ENCODE results near the gene MDFIC. TPM values are rescaled to one million over a fixed set of nuclear protein-coding genes. Genes with fewer than 3 reads are reported as not detected.

Gene MDFIC
- total RNA-seq, 2 donors from 2014 or later = 8.5 to 9.1 TPM

DNA sequence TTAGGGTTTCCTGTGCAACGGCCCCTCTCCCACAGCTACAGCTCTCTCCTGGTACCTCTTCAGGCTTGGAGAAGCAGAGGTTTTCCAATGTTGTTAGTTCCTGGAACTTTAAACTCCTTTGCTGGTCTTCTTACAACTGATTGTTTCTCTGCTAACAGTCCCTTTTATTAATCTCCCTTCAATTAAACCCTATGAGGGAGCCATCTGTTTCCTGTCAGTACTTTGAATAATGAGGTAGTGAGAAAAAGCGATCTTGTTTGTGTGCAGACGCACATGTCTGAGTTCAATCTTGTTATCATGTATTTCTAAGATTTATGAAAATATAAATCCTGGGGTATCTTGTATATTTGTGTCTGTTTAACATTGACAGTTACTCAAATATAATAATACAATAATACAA is 102.4 kb downstream of the MDFIC start:
- H3K9ac ChIP-seq (ENCODE audit: low read depth in 2 of 2, low read length in 2 of 2) = no peak overlapping the region
- H3K27me3 ChIP-seq = no peaks in the 10 kb centered on the region
- H3K9me3 ChIP-seq = no peaks in the 10 kb centered on the region
- H3K4me3 ChIP-seq = no peak overlapping the region
- H3K4me1 ChIP-seq = no peaks in the 10 kb centered on the region
- intact Hi-C loops (cut with DNase I) = no loop called here
- no peak for DNase-seq
- H3K36me3 ChIP-seq = no peaks in the 10 kb centered on the region
- TF ChIP-seq, protein P1, sequence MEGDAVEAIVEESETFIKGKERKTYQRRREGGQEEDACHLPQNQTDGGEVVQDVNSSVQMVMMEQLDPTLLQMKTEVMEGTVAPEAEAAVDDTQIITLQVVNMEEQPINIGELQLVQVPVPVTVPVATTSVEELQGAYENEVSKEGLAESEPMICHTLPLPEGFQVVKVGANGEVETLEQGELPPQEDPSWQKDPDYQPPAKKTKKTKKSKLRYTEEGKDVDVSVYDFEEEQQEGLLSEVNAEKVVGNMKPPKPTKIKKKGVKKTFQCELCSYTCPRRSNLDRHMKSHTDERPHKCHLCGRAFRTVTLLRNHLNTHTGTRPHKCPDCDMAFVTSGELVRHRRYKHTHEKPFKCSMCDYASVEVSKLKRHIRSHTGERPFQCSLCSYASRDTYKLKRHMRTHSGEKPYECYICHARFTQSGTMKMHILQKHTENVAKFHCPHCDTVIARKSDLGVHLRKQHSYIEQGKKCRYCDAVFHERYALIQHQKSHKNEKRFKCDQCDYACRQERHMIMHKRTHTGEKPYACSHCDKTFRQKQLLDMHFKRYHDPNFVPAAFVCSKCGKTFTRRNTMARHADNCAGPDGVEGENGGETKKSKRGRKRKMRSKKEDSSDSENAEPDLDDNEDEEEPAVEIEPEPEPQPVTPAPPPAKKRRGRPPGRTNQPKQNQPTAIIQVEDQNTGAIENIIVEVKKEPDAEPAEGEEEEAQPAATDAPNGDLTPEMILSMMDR (IDR thresholded peaks at IDR 0.05) = no peak
- H3K27ac ChIP-seq = no peak overlapping the region

DNA sequence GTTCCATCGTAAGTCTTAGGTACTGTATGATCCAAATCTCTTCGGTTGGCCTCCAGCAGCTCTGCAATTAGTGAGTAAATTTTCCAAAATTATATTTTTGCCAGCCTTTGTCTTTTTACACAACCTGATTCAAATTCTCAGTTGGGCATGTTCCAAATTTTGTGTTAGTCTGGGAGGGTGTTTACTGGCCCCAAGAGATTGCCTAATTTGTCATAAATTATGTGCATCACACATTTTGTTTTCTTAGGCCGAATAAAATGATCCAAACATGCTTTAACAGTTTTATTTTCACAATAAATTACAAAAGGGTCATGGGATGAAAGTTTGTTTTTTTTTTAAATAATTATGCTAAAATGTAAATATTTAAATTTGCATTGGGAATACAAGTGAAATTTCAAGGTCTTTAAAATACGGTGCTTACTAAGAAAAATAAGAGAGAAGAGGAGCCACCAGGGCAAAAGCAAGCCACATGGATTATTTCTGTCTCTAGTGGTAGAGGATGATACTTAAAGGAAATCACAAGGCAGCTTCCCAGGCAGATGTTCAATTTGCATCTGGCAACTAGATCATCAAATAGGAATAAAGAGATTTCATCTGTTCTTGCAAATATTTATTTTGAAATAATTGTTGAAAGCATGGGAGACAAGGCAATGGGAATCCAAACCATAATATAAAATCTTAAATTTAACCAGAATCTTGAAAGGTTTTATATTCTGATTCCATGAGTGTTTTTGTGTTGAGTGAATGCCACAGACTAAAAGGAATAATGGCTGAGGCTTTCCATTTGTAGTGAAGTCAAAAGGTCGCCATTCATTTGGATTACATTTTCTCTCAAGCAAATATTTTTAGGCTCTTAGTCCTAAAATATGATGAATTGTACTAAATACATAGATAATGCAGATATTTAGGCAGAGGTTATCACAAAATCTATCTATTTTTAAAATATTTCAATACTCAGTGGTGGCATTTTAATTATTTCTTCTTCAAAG is 111.1 kb downstream of the MDFIC start:
- intact Hi-C loops (cut with DNase I) = no loop called here
- Histone ChIP-seq H3K36me3 (no peaks in the 10 kb centered on the region), H3K4me1 (no peaks in the 10 kb centered on the region), H3K9ac (ENCODE audit: low read depth in 2 of 2, low read length in 2 of 2) (no peak overlapping the region), H3K27ac (no peak overlapping the region), H3K4me3 (no peak overlapping the region), H3K9me3 (no peaks in the 10 kb centered on the region), H3K27me3 (no peaks in the 10 kb centered on the region)
- DNase-seq = no peak
- TF ChIP-seq, protein P1 (IDR thresholded peaks at IDR 0.05) = no peak

DNA sequence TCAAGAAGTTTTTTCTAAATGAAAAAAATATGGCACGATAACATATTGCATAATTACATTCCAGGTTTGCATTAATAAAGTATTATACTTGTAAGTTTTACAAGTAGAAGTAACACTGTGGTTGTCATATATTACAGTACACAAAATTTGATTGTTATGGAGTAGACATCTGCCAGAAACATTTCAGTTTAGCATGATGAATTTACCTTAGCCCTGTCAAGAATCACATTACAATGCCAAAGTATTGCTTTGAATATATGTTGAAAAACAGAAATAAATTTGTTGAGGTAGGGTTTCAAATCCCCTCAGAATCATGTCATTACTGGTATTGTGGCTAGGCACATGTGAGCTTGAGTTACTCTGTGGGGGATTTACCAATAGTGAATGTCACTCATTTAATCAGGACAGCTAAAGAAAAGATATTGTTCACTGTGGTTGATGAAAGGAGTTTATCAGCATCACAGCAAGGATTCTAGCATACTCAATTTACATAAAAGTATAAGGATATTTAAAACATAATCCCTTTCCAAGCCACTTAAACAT is 112.1 kb downstream of the MDFIC start:
- TF ChIP-seq, protein P1 (IDR thresholded peaks at IDR 0.05) = no peak
- H3K4me3 ChIP-seq = no peak overlapping the region
- no peaks in the 10 kb centered on the region for H3K27me3 ChIP-seq
- no peaks in the 10 kb centered on the region for H3K4me1 ChIP-seq
- H3K9ac ChIP-seq (ENCODE audit: low read depth in 2 of 2, low read length in 2 of 2) = no peak overlapping the region
- H3K9me3 ChIP-seq = no peaks in the 10 kb centered on the region
- no peak for DNase-seq
- no peak overlapping the region for H3K27ac ChIP-seq
- intact Hi-C loops (cut with DNase I) = no loop called here
- H3K36me3 ChIP-seq = no peaks in the 10 kb centered on the region

DNA sequence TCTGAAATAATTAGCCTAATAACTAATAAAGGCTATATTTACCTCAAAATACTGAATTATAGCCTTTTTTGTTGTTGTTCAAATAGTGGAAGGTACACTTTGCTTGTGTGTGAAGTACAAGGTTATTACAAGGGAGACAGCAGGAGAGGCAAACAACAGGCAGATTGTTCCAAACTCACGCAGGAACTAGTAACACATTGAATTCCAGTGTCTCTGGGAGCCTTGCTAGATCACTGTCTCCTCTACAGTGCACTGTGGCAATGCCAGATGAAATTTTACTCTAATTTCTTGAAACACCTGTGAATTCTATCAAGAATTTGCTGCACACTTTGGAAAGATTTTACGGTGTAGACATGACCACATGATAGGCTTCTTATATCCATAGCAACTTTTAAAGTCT is 112.6 kb downstream of the MDFIC start:
- intact Hi-C loops (cut with DNase I) = no loop called here
- no peak for DNase-seq
- Histone ChIP-seq H3K4me3 (no peak overlapping the region), H3K9ac (ENCODE audit: low read depth in 2 of 2, low read length in 2 of 2) (no peak overlapping the region), H3K27ac (no peak overlapping the region), H3K4me1 (no peaks in the 10 kb centered on the region), H3K36me3 (no peaks in the 10 kb centered on the region), H3K27me3 (no peaks in the 10 kb centered on the region), H3K9me3 (no peaks in the 10 kb centered on the region)
- TF ChIP-seq, protein P1 (IDR thresholded peaks at IDR 0.05) = no peak

DNA sequence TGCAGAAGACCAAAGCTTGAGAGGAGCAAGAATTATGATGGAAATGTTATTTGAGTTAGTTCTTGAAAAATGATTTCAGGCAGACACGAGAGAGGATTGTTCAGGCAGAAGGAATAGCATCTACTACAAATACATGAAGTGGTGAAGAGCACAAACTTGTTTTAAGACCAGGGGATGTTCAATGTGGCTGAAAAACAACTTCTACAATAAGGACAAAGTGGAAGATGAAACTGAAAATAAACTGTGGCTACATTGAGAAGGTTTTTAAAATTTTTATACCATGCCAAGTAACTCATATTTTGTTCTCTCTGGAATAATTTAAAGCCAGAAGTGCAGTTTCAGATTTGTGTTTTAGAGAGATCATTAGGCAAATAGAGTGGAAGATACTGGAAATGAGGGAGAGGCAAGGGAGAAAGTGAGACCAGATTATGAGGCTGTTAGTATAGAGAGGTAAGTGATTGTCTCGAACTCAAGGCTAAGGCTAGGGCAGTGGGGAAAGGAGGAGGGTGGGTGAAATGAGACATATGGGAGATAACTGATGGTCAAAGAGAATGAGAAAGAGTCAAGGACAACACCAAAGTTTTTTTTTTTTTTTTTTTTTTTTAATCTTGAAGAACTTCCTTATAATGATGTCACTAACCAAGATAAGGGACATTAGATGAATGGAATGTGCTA is 115.4 kb downstream of the MDFIC start:
- no peak overlapping the region for H3K27ac ChIP-seq
- H3K36me3 ChIP-seq = no peaks in the 10 kb centered on the region
- TF ChIP-seq, protein P1 (IDR thresholded peaks at IDR 0.05) = no peak
- H3K4me3 ChIP-seq = no peak overlapping the region
- no peak for DNase-seq
- no peaks in the 10 kb centered on the region for H3K4me1 ChIP-seq
- no peak overlapping the region for H3K9ac ChIP-seq (ENCODE audit: low read depth in 2 of 2, low read length in 2 of 2)
- intact Hi-C loops (cut with DNase I) = no loop called here
- no peaks in the 10 kb centered on the region for H3K27me3 ChIP-seq
- no peaks in the 10 kb centered on the region for H3K9me3 ChIP-seq

Measured in colonic mucosa (tissue), 4 donors.